ENCODE measurements around the gene GPR137B.

DNA sequence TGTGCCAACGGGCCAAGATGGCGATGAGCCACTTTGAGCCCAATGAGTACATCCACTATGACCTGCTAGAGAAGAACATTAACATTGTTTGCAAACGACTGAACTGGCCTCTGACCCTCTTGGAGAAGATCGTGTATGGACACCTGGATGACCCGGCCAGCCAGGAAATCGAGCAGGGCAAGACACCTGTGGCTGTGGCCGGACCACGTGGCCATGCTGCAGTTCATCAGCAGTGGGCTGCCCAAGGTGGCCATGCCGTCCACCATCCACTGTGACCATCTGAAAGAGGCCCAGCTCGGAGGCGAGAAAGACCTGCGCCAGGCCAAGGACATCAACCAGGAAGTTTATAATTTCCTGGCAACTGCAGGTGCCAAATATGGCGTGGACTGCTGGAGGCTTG, 32.2 kb upstream of the GPR137B start:
- no peak for TF ChIP-seq ZNF747 (tag by site-specific recombination; IDR thresholded peaks at IDR 0.05)
- TF ChIP-seq CTCF (tag by site-specific recombination; IDR thresholded peaks at IDR 0.05), result no peak
- no peak for TF ChIP-seq KLF16 (tag by site-specific recombination; IDR thresholded peaks at IDR 0.05)
- TF ChIP-seq EGR2 (tag by site-specific recombination; IDR thresholded peaks at IDR 0.05; ENCODE audit: low read depth), result no peak
- TF ChIP-seq ZNF776 (tag by site-specific recombination; IDR thresholded peaks at IDR 0.05; ENCODE audit: borderline replicate concordance), result no peak
- TF ChIP-seq ZNF133 (tag by site-specific recombination; IDR thresholded peaks at IDR 0.05), result no peak
- no peak for TF ChIP-seq YY1 (tag by site-specific recombination; IDR thresholded peaks at IDR 0.05)
- no peak for TF ChIP-seq KLF7 (tag by site-specific recombination; IDR thresholded peaks at IDR 0.05; ENCODE audit: borderline replicate concordance)
- TF ChIP-seq, protein P1, sequence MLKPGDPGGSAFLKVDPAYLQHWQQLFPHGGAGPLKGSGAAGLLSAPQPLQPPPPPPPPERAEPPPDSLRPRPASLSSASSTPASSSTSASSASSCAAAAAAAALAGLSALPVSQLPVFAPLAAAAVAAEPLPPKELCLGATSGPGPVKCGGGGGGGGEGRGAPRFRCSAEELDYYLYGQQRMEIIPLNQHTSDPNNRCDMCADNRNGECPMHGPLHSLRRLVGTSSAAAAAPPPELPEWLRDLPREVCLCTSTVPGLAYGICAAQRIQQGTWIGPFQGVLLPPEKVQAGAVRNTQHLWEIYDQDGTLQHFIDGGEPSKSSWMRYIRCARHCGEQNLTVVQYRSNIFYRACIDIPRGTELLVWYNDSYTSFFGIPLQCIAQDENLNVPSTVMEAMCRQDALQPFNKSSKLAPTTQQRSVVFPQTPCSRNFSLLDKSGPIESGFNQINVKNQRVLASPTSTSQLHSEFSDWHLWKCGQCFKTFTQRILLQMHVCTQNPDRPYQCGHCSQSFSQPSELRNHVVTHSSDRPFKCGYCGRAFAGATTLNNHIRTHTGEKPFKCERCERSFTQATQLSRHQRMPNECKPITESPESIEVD (tag by site-specific recombination; IDR thresholded peaks at IDR 0.05), result no peak
- TF ChIP-seq ZNF274 (IDR thresholded peaks at IDR 0.05; ENCODE audit: low read length), result no peak
- no peak for TF ChIP-seq ZNF274 (tag by site-specific recombination; IDR thresholded peaks at IDR 0.05; ENCODE audit: borderline replicate concordance)
- no peak for TF ChIP-seq SP2 (tag by site-specific recombination; IDR thresholded peaks at IDR 0.05)
- TF ChIP-seq ZNF24 (tag by site-specific recombination; IDR thresholded peaks at IDR 0.05), result no peak
